Measurements from ENCODE around the gene RNF148.

DNA sequence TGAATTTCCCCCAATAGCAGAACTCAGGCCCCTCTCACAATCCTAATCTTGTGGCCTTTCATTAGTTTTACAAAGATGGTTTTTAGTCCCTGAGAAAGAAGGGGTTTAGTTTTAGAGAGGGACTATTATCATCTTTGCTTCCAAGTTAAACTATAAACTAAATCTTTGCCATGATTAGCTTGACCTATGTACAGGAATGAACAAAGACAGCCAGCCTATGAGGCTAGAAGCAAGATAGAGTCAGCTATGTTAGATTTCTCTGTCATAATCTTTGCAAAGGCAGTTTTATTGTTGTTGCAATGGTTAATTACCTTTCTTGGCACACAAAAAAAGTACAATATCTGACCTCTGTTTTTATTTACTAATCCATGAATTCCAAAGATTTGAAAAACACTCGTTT is 22.9 kb downstream of the RNF148 start:
- TF ChIP-seq POLR2A (IDR thresholded peaks at IDR 0.05; ENCODE audit: low read depth, low read length) (no peak), POLR2AphosphoS5 (IDR thresholded peaks at IDR 0.05; ENCODE audit: low read depth, low read length) (no peak), TAF1 (IDR thresholded peaks at IDR 0.05; ENCODE audit: low read depth, low read length) (no peak), SPI1 (IDR thresholded peaks at IDR 0.05; ENCODE audit: low read depth, low read length) (no peak), PAX5 (IDR thresholded peaks at IDR 0.05; ENCODE audit: insufficient read depth, low read length, severe bottlenecking) (no peak)
